ENCODE results near the gene HRH3.

Gene HRH3

GRCh38 chr20:62220666-62221568 is 839 bp upstream of the HRH3 start:
- Histone ChIP-seq H3K4me1 (ENCODE audit: insufficient read depth, low read length) (no peaks in the 10 kb centered on the region; the same call in 1 of the 2 replicates), H3K9ac (ENCODE audit: low read depth, low read length) (peak overlapping the region; percentile 24; the same call in 1 of the 2 replicates), H3K9me3 (ENCODE audit: control insufficient read depth, insufficient read depth, low read length) (no peaks in the 10 kb centered on the region), H3K36me3 (ENCODE audit: insufficient read depth, low read length) (no peaks in the 10 kb centered on the region)

GRCh38 chr20:62219101-62219991 is 732 bp downstream of the HRH3 start:
- no peaks in the 10 kb centered on the region for H3K36me3 ChIP-seq (ENCODE audit: insufficient read depth, low read length)
- peak overlapping the region; percentile 48; the same call in 1 of the 2 replicates for H3K9ac ChIP-seq (ENCODE audit: low read depth, low read length)
- H3K9me3 ChIP-seq (ENCODE audit: control insufficient read depth, insufficient read depth, low read length): no peaks in the 10 kb centered on the region
- H3K4me1 ChIP-seq (ENCODE audit: insufficient read depth, low read length): no peaks in the 10 kb centered on the region; the same call in 1 of the 2 replicates

GRCh38 chr20:62217913-62218773 is 1.9 kb downstream of the HRH3 start:
- Histone ChIP-seq H3K9me3 (ENCODE audit: control insufficient read depth, insufficient read depth, low read length) (no peaks in the 10 kb centered on the region), H3K9ac (ENCODE audit: low read depth, low read length) (no peak overlapping the region), H3K36me3 (ENCODE audit: insufficient read depth, low read length) (no peaks in the 10 kb centered on the region), H3K4me1 (ENCODE audit: insufficient read depth, low read length) (no peaks in the 10 kb centered on the region; the same call in 1 of the 2 replicates)

GRCh38 chr20:62216636-62217566 is 3.2 kb downstream of the HRH3 start:
- Histone ChIP-seq H3K4me1 (ENCODE audit: insufficient read depth, low read length) (no peaks in the 10 kb centered on the region; the same call in 1 of the 2 replicates), H3K9ac (ENCODE audit: low read depth, low read length) (no peak overlapping the region), H3K36me3 (ENCODE audit: insufficient read depth, low read length) (no peaks in the 10 kb centered on the region), H3K9me3 (ENCODE audit: control insufficient read depth, insufficient read depth, low read length) (no peaks in the 10 kb centered on the region)

GRCh38 chr20:62215991-62216635 is 4.0 kb downstream of the HRH3 start:
- Histone ChIP-seq H3K9me3 (ENCODE audit: control insufficient read depth, insufficient read depth, low read length) (no peaks in the 10 kb centered on the region), H3K9ac (ENCODE audit: low read depth, low read length) (no peak overlapping the region), H3K4me1 (ENCODE audit: insufficient read depth, low read length) (no peaks in the 10 kb centered on the region; the same call in 1 of the 2 replicates), H3K36me3 (ENCODE audit: insufficient read depth, low read length) (no peaks in the 10 kb centered on the region)

GRCh38 chr20:62215020-62215990 is 4.8 kb downstream of the HRH3 start:
- Histone ChIP-seq H3K4me1 (ENCODE audit: insufficient read depth, low read length) (no peaks in the 10 kb centered on the region; the same call in 1 of the 2 replicates), H3K9ac (ENCODE audit: low read depth, low read length) (no peak overlapping the region)

GRCh38 chr20:62214067-62214466 is 6.0 kb downstream of the HRH3 start:
- Histone ChIP-seq H3K9me3 (ENCODE audit: control insufficient read depth, insufficient read depth, low read length) (no peaks in the 10 kb centered on the region), H3K9ac (ENCODE audit: low read depth, low read length) (no peak overlapping the region), H3K4me1 (ENCODE audit: insufficient read depth, low read length) (no peaks in the 10 kb centered on the region; the same call in 1 of the 2 replicates), H3K36me3 (ENCODE audit: insufficient read depth, low read length) (no peaks in the 10 kb centered on the region)

More at GRCh38 chr20:62215020-62215990, 4.8 kb downstream of the HRH3 start:
- Histone ChIP-seq H3K9me3 (ENCODE audit: control insufficient read depth, insufficient read depth, low read length) (no peaks in the 10 kb centered on the region), H3K36me3 (ENCODE audit: insufficient read depth, low read length) (no peaks in the 10 kb centered on the region)

- Histone ChIP-seq H3K9me3 (ENCODE audit: control insufficient read depth, insufficient read depth, low read length) (no peaks in the 10 kb centered on the region), H3K4me1 (ENCODE audit: insufficient read depth, low read length) (no peaks in the 10 kb centered on the region), H3K9ac (ENCODE audit: low read depth, low read length) (no peak overlapping the region), H3K36me3 (ENCODE audit: insufficient read depth, low read length) (no peaks in the 10 kb centered on the region)
These were observed 7.8 kb downstream of the HRH3 start for GRCh38 chr20:62212299-62212698.

GRCh38 chr20:62211769-62212288 is 8.2 kb downstream of the HRH3 start:
- H3K9ac ChIP-seq (ENCODE audit: low read depth, low read length): no peak overlapping the region
- H3K4me1 ChIP-seq (ENCODE audit: insufficient read depth, low read length): no peaks in the 10 kb centered on the region
- H3K36me3 ChIP-seq (ENCODE audit: insufficient read depth, low read length): no peaks in the 10 kb centered on the region
- no peaks in the 10 kb centered on the region for H3K9me3 ChIP-seq (ENCODE audit: control insufficient read depth, insufficient read depth, low read length)

- Histone ChIP-seq H3K9ac (ENCODE audit: low read depth, low read length) (no peak overlapping the region), H3K36me3 (ENCODE audit: insufficient read depth, low read length) (no peaks in the 10 kb centered on the region), H3K4me1 (ENCODE audit: insufficient read depth, low read length) (no peaks in the 10 kb centered on the region), H3K9me3 (ENCODE audit: control insufficient read depth, insufficient read depth, low read length) (no peaks in the 10 kb centered on the region)
These were observed 8.9 kb downstream of the HRH3 start for GRCh38 chr20:62211216-62211615.

- Histone ChIP-seq H3K36me3 (ENCODE audit: insufficient read depth, low read length) (no peaks in the 10 kb centered on the region), H3K9ac (ENCODE audit: low read depth, low read length) (no peak overlapping the region), H3K9me3 (ENCODE audit: control insufficient read depth, insufficient read depth, low read length) (no peaks in the 10 kb centered on the region), H3K4me1 (ENCODE audit: insufficient read depth, low read length) (no peaks in the 10 kb centered on the region)
These were observed 9.6 kb downstream of the HRH3 start for GRCh38 chr20:62210496-62210855.

Measured in ES-I3 (cell line).